Measurements from ENCODE around the gene ZNF837. TPM values are rescaled to one million over a fixed set of nuclear protein-coding genes. Genes with fewer than 3 reads are reported as not detected.
A peak's percentile ranks its signal among the peaks of the same experiment; 100 is the strongest.
"Not testable (repeated sequence)": the region's sequence is repeated elsewhere in the genome, so short reads cannot be mapped to it uniquely, and the experiment has no call there.

Gene ZNF837
- 1 to 10 TPM; 1.1 to 3.2 (median 1.6) TPM for total RNA-seq

DNA sequence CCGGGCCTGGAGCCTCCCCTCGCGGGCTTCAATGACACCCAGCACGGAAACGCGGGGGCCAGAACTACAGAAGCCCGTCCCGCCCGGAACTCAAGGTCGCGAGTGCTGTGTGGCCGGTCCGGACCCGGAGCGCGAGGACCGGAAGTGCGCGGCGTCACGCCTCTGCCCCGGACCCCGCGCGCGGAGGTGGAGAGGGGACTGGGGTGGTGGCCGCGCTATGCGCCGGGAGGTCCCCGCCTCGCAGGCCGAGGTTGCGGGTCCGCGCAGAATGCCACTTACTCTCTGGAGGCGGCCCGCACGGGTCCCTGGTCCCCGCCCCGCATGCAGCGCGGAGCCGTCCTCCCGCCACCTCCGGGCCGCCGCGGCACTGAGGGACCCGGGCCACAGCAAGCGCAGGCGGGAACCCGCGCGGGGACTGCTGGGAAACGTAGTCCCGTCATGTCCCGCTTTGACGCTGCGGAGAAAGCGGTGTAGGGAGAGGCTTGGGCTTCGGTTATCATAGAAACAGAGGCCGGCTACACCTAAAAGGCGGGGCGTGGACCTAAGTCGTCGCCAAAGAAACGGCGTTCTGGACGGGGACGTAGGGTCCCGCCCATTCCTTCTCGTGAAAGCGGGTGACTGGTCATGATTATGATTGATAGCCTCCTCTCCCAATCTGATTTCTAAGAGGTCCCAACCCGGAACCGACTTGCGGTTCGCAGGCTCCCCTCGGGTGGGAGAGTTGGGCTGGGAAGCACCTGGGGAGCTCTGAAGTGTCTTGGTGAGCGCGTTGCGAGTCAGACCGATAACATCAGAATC lies at the start of gene ZNF837:
Gene ZNF837, minus strand, starts transcription at position 369 of the 798 bp plus-strand sequence. CDS start 11,698 bp downstream, outside the sequence.
- 0 to 4% (median 0%) methylated on average over 2 to 14 of the region's 83 CpGs; no CpG with 5 or more reads in 3 of the 10 experiments for WGBS, 10 experiments
- in situ Hi-C loops (cut with MboI; ENCODE audit: low pct_unique_long_range_greater_than_20kb in 2 of 9, low sequenced_read_pairs in 9 of 9, unreplicated experiment in 9 of 9): no loop called here
- Histone ChIP-seq H3K4me3 (peak within 1 kb of the TSS; percentile 77 to 98 (median 83)), H3K4me1 (replicated peaks in 1 of 2) (peaks cover 15 to 19% of the 10 kb centered on the region in 2 donors), H3K27ac (peak within 1 kb of the TSS; percentile 95 to 98)
- peak; percentile 86 to 92 (median 90) for ATAC-seq (replicated peaks in 6 of 8)

DNA sequence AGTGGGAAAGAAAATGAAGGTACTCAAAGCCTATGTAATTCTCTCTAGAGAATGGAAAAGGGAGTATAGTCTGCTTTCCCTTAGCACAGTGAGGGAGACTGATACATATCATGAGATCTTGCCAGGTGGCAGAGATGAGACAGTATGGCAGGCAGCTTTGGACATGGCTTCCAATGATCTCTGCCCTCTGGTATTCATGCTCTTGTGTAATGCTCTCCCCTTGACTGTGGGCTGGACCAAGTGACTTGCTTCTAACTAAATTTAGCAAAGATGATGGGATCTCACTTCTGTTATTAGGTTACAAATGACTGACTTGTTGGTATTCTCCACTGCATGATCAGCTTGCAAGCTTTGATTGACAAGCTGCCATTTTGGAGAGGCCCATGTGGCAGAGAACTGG lies 48.9 kb upstream of the ZNF837 start:
- in situ Hi-C loops (cut with MboI; ENCODE audit: low pct_unique_long_range_greater_than_20kb in 2 of 9, low sequenced_read_pairs in 9 of 9, unreplicated experiment in 9 of 9): no loop called here
- Histone ChIP-seq H3K4me3 (no peak overlapping the region), H3K4me1 (replicated peaks in 1 of 2) (no peaks in the 10 kb centered on the region), H3K27ac (no peak overlapping the region)
- no peak for ATAC-seq (replicated peaks in 6 of 8)

- ATAC-seq (replicated peaks in 6 of 8): no peak
- WGBS, 10 experiments: 38 to 100% (median 83%) methylated on average over 1 of the region's 1 CpG; no CpG with 5 or more reads in 7 of the 10 experiments
- in situ Hi-C loops (cut with MboI; ENCODE audit: low pct_unique_long_range_greater_than_20kb in 2 of 9, low sequenced_read_pairs in 9 of 9, unreplicated experiment in 9 of 9): no loop called here
Observed at GRCh38 chr19:58428617-58429016, 47.8 kb upstream of the ZNF837 start.

GRCh38 chr19:58417071-58417470 lies 36.2 kb upstream of the ZNF837 start:
- 80 to 100% (median 94%) methylated on average over 1 to 7 of the region's 7 CpGs; no CpG with 5 or more reads in 3 of the 10 experiments for WGBS, 10 experiments
- in situ Hi-C loops (cut with MboI; ENCODE audit: low pct_unique_long_range_greater_than_20kb in 2 of 9, low sequenced_read_pairs in 9 of 9, unreplicated experiment in 9 of 9): no loop called here
- Histone ChIP-seq H3K4me1 (replicated peaks in 1 of 2) (no peaks in the 10 kb centered on the region), H3K27ac (no peak overlapping the region), H3K4me3 (no peak overlapping the region)
- ATAC-seq (replicated peaks in 6 of 8): no peak

More at GRCh38 chr19:58428617-58429016, 47.8 kb upstream of the ZNF837 start:
- Histone ChIP-seq H3K27ac (no peak overlapping the region), H3K4me1 (replicated peaks in 1 of 2) (no peaks in the 10 kb centered on the region), H3K4me3 (no peak overlapping the region)

DNA sequence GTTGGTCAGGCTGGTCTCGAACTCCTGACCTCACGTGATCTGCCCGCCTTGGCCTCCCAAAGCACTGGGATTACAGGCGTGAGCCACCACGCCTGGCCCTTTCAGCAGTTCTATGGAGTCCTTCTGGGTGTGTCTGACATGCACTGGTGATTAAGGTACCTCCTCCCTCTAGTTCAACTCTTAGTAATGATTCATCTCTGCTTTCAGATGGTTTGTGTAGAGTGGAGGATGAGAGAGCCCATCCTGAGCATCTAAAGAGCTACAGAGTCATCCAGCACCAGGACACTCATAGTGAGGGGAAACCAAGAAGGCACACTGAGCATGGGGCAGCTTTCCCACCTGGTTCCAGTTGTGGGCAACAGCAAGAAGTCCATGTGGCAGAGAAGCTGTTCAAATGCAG lies 35.8 kb upstream of the ZNF837 start:
- Histone ChIP-seq H3K4me1 (replicated peaks in 1 of 2) (no peaks in the 10 kb centered on the region), H3K4me3 (no peak overlapping the region), H3K27ac (no peak overlapping the region)
- ATAC-seq (replicated peaks in 6 of 8): peak in 2 of 8 experiments; percentile 67 to 76
- in situ Hi-C loops (cut with MboI; ENCODE audit: low pct_unique_long_range_greater_than_20kb in 2 of 9, low sequenced_read_pairs in 9 of 9, unreplicated experiment in 9 of 9): no loop called here
- WGBS, 10 experiments: 100% methylated on average over 1 to 4 of the region's 5 CpGs; no CpG with 5 or more reads in 8 of the 10 experiments

DNA sequence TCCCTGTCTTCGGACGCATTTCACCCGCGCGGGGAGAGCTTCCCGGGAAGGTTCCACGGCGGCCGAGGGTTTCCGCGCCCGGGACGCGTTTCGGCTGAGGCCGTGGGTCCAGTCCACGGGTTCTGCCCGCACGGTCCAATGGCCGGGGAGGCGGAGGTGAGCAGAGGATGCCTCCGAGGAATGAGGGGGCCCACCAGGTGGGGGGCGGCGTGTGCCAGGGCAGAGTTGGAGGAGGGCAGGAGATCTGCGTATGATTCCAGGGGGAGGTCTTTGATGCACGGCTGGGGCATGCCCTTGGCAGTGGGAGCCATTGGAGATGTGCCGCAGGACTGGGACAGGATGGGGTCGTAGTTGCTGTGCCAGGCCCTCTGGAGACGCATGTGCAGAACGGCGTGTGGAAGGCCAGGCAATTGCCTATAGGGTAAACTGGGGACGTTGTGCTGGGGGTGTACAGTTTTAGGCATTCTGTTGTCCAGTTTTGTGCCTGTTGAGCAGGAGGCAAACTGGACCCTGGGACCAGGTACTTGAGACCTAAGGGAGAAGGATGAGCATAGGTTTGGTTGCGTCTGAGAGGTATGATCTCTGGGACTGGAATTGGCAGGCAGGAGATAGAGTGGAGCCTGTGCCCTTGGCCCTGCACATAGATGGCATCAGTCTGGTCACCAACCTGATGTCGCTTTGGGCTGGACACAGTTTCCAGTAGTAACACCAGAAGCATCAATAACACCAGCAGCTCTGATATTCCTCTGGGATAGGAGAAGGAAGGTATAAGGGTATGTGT lies 28.4 kb upstream of the ZNF837 start:
- 1 to 40% (median 5%) methylated on average over 1 to 19 of the region's 34 CpGs; no CpG with 5 or more reads in 5 of the 10 experiments for WGBS, 10 experiments

DNA sequence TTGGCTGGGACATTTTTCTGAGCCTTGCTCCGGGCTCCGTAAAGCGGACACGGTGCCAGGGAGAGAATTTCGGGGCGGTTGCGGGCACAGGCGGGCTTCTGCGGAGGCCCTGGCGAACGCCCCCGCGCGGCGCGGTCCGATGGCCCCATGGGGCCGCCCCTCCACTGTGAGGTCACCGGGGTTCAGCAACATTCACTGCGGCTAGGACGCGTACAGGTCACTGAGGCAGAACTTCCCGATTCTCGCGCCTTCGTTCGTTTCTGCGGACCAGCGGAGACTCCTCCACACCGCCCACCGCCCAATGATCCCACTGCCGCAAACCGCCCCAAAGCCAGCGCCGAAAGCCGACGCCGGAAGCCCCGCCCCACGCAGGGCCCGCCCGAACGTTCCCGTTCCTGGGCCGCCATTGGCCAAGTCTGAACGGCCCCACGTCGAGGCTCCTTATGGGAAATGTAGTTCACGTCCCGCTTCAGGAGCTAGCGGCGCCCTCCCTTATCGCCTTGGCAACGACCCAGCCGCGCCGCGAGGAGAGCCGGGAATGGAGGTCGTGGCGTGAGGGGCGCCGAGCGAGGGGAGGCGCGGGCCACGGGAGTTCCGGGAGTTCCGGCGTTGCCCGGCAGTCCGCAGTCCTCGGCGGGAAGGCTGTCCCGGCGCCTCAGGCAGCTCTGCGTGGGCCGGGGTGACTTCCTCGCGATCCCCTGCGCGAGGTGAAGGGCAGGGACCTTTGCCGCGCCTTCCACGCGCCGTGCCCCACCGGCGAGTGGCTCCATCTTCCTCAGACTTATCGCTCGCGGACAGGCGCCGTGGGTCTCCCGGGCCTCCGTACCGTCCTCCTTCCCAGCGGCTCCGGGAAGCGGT lies 27.6 kb upstream of the ZNF837 start, which contains the start of gene ZNF584:
Gene ZNF584, plus strand, starts transcription at position 498 of the 858 bp plus-strand sequence. CDS start 499 bp downstream, outside the sequence.
- H3K27ac ChIP-seq: peak within 1 kb of the TSS; percentile 58 to 78
- H3K4me1 ChIP-seq (replicated peaks in 1 of 2): peaks cover 10 to 13% of the 10 kb centered on the region in 2 donors
- 0 to 10% (median 0%) methylated on average over 1 to 24 of the region's 100 CpGs; no CpG with 5 or more reads in 4 of the 10 experiments for WGBS, 10 experiments
- in situ Hi-C loops (cut with MboI; ENCODE audit: low pct_unique_long_range_greater_than_20kb in 2 of 9, low sequenced_read_pairs in 9 of 9, unreplicated experiment in 9 of 9): no loop called here
- peak within 1 kb of the TSS; percentile 54 to 75 (median 61) for H3K4me3 ChIP-seq
- ATAC-seq (replicated peaks in 6 of 8): peak; percentile 89 to 94 (median 92)

More for the DNA sequence above, 28.4 kb upstream of the ZNF837 start:
- Histone ChIP-seq H3K4me3 (peak overlapping the region; percentile 54 to 75 (median 61)), H3K4me1 (replicated peaks in 1 of 2) (peaks cover 10 to 13% of the 10 kb centered on the region in 2 donors), H3K27ac (peak overlapping the region; percentile 8 to 66)
- in situ Hi-C loops (cut with MboI; ENCODE audit: low pct_unique_long_range_greater_than_20kb in 2 of 9, low sequenced_read_pairs in 9 of 9, unreplicated experiment in 9 of 9): no loop called here
- ATAC-seq (replicated peaks in 6 of 8): peak; percentile 2 to 39 (median 10)

- in situ Hi-C loops (cut with MboI; ENCODE audit: low pct_unique_long_range_greater_than_20kb in 2 of 9, low sequenced_read_pairs in 9 of 9, unreplicated experiment in 9 of 9): no loop called here
- peak; percentile 3 to 45 (median 30) for ATAC-seq (replicated peaks in 6 of 8)
- H3K4me3 ChIP-seq: peak overlapping the region; percentile 54 to 75 (median 61)
- 0 to 60% (median 40%) methylated on average over 2 to 3 of the region's 22 CpGs; no CpG with 5 or more reads in 7 of the 10 experiments for WGBS, 10 experiments
- H3K4me1 ChIP-seq (replicated peaks in 1 of 2): peaks cover 10 to 13% of the 10 kb centered on the region in 2 donors
- peak overlapping the region; percentile 58 to 78 for H3K27ac ChIP-seq
Observed at GRCh38 chr19:58407658-58408151, 26.9 kb upstream of the ZNF837 start.

DNA sequence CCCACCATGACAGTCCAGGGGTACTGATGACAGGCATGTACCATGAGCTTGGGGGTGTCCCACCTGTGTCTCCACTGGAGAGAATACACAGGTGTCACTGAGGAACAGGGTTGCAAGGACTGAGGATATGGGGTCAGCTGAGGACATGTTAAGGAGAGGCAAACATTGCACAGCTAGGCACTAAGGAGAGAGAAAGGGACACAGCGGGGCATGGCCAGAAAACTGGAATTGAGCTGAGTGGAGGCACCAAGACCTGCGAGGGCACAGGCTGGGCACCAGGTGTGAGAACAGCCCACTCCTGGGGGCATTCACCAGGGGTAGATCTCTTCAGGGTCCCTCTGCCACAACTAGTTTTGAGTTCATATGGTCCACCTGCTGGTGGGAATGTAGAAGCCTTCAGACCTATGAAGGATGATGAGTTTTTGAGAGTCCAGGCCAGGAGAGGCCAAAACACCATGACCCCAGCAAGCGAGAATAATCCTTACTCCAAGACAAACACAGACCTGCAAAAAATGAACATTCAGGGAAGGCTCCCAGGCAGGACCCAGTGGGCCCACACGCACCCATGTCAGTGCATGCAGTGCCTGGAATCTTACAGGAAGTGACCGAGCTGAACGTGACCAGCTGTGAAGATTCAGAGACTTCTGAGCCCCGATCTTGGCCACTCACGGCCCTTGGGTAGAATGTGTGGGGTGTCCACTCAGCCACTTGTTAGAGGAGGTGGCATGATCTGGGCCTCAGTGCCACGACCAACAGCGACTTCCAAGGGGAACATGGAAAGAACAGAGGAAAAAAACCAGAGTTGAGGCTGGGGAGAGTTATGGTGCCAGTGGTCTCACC lies 26.2 kb upstream of the ZNF837 start:
- Histone ChIP-seq H3K27ac (peak overlapping the region in 1 of 2 donors; percentile 78), H3K4me1 (replicated peaks in 1 of 2) (peaks cover 12 to 13% of the 10 kb centered on the region in 2 donors), H3K4me3 (peak overlapping the region; percentile 54 to 75 (median 61))
- no peak for ATAC-seq (replicated peaks in 6 of 8)
- in situ Hi-C loops (cut with MboI; ENCODE audit: low pct_unique_long_range_greater_than_20kb in 2 of 9, low sequenced_read_pairs in 9 of 9, unreplicated experiment in 9 of 9): no loop called here
- WGBS, 10 experiments: 61 to 100% (median 83%) methylated on average over 1 to 8 of the region's 10 CpGs; no CpG with 5 or more reads in 5 of the 10 experiments

GRCh38 chr19:58403920-58404478 lies 23.2 kb upstream of the ZNF837 start:
- in situ Hi-C loops (cut with MboI; ENCODE audit: low pct_unique_long_range_greater_than_20kb in 2 of 9, low sequenced_read_pairs in 9 of 9, unreplicated experiment in 9 of 9); H3K4me3 ChIP-seq; ATAC-seq (replicated peaks in 6 of 8); H3K27ac ChIP-seq: not testable (repeated sequence)
- WGBS, 10 experiments: 20 to 100% (median 61%) methylated on average over 1 to 3 of the region's 5 CpGs; no CpG with 5 or more reads in 3 of the 10 experiments
- peaks cover 9 to 11% of the 10 kb centered on the region in 2 donors for H3K4me1 ChIP-seq (replicated peaks in 1 of 2)

DNA sequence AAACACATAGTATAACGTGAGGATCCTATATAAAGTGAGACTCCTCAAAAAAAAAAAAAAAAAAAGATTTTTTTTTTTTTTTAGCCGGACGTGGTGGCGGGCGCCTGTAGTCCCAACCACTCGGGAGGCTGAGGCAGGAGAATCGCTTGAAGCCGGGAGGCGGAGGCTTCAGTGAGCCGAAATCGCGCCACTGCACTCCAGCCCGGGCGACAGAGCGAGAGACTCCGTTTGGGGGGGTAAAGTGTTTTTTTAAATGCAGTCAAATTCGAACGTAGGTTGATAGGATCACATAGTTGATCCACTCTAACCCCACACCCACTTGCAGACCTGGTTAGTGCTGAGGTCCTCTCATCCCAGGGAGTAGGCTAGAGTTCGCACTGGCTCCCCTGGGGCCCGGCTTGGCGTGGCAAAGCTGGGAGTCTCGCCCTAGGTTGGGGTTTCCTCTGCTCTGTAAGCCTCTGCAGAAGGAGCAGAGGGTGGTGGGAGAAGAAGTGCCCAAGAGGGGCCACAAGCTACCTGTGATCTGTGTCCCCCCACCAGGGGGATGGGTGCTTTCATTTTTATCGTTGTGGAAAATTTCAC lies 21.1 kb upstream of the ZNF837 start:
- Histone ChIP-seq H3K27ac (no peak overlapping the region), H3K4me1 (replicated peaks in 1 of 2) (peaks cover 6 to 9% of the 10 kb centered on the region in 2 donors), H3K4me3 (peak overlapping the region; percentile 46 to 67 (median 58))
- in situ Hi-C loops (cut with MboI; ENCODE audit: low pct_unique_long_range_greater_than_20kb in 2 of 9, low sequenced_read_pairs in 9 of 9, unreplicated experiment in 9 of 9): no loop called here
- no peak for ATAC-seq (replicated peaks in 6 of 8)
- WGBS, 10 experiments: 0 to 100% (median 44%) methylated on average over 1 to 11 of the region's 23 CpGs; no CpG with 5 or more reads in 6 of the 10 experiments

Measured in motor neuron (in vitro differentiated cells).